ENCODE measurements around the gene CCL14. TPM values are rescaled to one million over a fixed set of nuclear protein-coding genes. Genes with fewer than 3 reads are reported as not detected.

Gene CCL14
- total and polyA plus RNA-seq, 4 donors = 1.9 to 124 (median 40.2) TPM

Other genes with a start within 250 kb of the CCL14 start
- gene GAS2L2, start 233.5 kb downstream of the CCL14 start, total RNA-seq = not detected
- not detected for gene GAS2L2, start 233.5 kb downstream of the CCL14 start, polyA plus RNA-seq
- not detected for gene C17orf50, start 225.8 kb downstream of the CCL14 start, total RNA-seq
- gene C17orf50, start 225.8 kb downstream of the CCL14 start, polyA plus RNA-seq = not detected
- gene MMP28, start 191.1 kb downstream of the CCL14 start, total RNA-seq = under 1 TPM; 0.59 to 0.75 TPM
- under 1 TPM; 0.14 to 0.30 TPM for gene MMP28, start 191.1 kb downstream of the CCL14 start, polyA plus RNA-seq
- gene TAF15, start 177.2 kb downstream of the CCL14 start, total RNA-seq = 10 to 100 TPM; 68.9 to 75.0 TPM
- gene TAF15, start 177.2 kb downstream of the CCL14 start, polyA plus RNA-seq = 10 to 100 TPM; 13.5 to 66.3 TPM
- under 1 TPM in 1 of 2 donors, not detected in 1; 0.08 TPM for gene HEATR9, start 117.8 kb downstream of the CCL14 start, total RNA-seq
- not detected for gene HEATR9, start 117.8 kb downstream of the CCL14 start, polyA plus RNA-seq
- gene CCL5, start 106.4 kb downstream of the CCL14 start, total RNA-seq = 1 to 10 TPM; 1.7 to 2.2 TPM
- gene CCL5, start 106.4 kb downstream of the CCL14 start, polyA plus RNA-seq = 1 to 10 TPM; 2.9 to 4.7 TPM
- gene RDM1, start 56.0 kb downstream of the CCL14 start, total RNA-seq = 1 to 10 TPM in 1 of 2 donors, not detected in 1; 1.9 TPM
- under 1 TPM; 0.29 to 0.42 TPM for gene RDM1, start 56.0 kb downstream of the CCL14 start, polyA plus RNA-seq
- not detected for gene LYZL6, start 43.0 kb downstream of the CCL14 start, total RNA-seq
- gene LYZL6, start 43.0 kb downstream of the CCL14 start, polyA plus RNA-seq = not detected
- 10 to 100 TPM in 1 of 2 donors, under 1 TPM in 1; 0.65 to 22.3 TPM for gene CCL16, start 5.2 kb downstream of the CCL14 start, total RNA-seq
- gene CCL16, start 5.2 kb downstream of the CCL14 start, polyA plus RNA-seq = 10 to 100 TPM in 1 of 2 donors, 1 to 10 TPM in 1; 8.1 to 21.7 TPM
- gene CCL15, start 14.8 kb upstream of the CCL14 start, total RNA-seq = 10 to 100 TPM in 1 of 2 donors, 1 to 10 TPM in 1; 9.2 to 14.1 TPM
- gene CCL15, start 14.8 kb upstream of the CCL14 start, polyA plus RNA-seq = 10 to 100 TPM in 1 of 2 donors, 1 to 10 TPM in 1; 8.8 to 27.8 TPM
- 1 to 10 TPM; 1.9 to 8.7 TPM for gene CCL23, start 31.2 kb upstream of the CCL14 start, total RNA-seq
- gene CCL23, start 31.2 kb upstream of the CCL14 start, polyA plus RNA-seq = 10 to 100 TPM in 1 of 2 donors, 1 to 10 TPM in 1; 3.9 to 24.4 TPM
- gene CCL18, start 77.5 kb upstream of the CCL14 start, total RNA-seq = under 1 TPM in 1 of 2 donors, not detected in 1; 0.92 TPM
- gene CCL18, start 77.5 kb upstream of the CCL14 start, polyA plus RNA-seq = under 1 TPM; 0.22 to 0.76 TPM
- gene CCL3, start 103.4 kb upstream of the CCL14 start, total RNA-seq = 1 to 10 TPM in 1 of 2 donors, under 1 TPM in 1; 0.92 to 5.6 TPM
- gene CCL3, start 103.4 kb upstream of the CCL14 start, polyA plus RNA-seq = 1 to 10 TPM; 1.6 to 2.1 TPM
- 1 to 10 TPM; 1.7 to 4.6 TPM for gene CCL4, start 117.1 kb upstream of the CCL14 start, total RNA-seq
- 1 to 10 TPM; 2.2 to 3.3 TPM for gene CCL4, start 117.1 kb upstream of the CCL14 start, polyA plus RNA-seq
- gene TBC1D3B, start 189.9 kb upstream of the CCL14 start, total RNA-seq = under 1 TPM; 0.42 to 0.56 TPM
- 1 to 10 TPM in 1 of 2 donors, under 1 TPM in 1; 0.66 to 1.8 TPM for gene TBC1D3B, start 189.9 kb upstream of the CCL14 start, polyA plus RNA-seq
- gene CCL3L1, start 210.0 kb upstream of the CCL14 start, total RNA-seq = under 1 TPM; 0.42 TPM
- gene CCL3L1, start 210.0 kb upstream of the CCL14 start, polyA plus RNA-seq = under 1 TPM; 0.15 to 0.21 TPM
- 1 to 10 TPM in 1 of 2 donors, under 1 TPM in 1; 0.50 to 2.8 TPM for gene CCL4L2, start 224.3 kb upstream of the CCL14 start, total RNA-seq
- gene CCL4L2, start 224.3 kb upstream of the CCL14 start, polyA plus RNA-seq = 1 to 10 TPM in 1 of 2 donors, under 1 TPM in 1; 0.83 to 1.3 TPM

Measured in liver (tissue), 4 donors.